ENCODE data around the gene MMP24.
"Not testable (repeated sequence)": the region's sequence is repeated elsewhere in the genome, so short reads cannot be mapped to it uniquely, and the experiment has no call there.

MMP24 gene

GRCh38 chr20:35306931-35307517 lies 80.5 kb downstream of the MMP24 start:
- no peak for DNase-seq (ENCODE audit: low read depth)
- peak; percentile 66 for TF ChIP-seq CTCF (IDR thresholded peaks at IDR 0.05; ENCODE audit: low read depth, low read length, missing control alignments)
- H3K4me3 ChIP-seq (ENCODE audit: low read depth, low read length) = no peak overlapping the region

- TF ChIP-seq CTCF (IDR thresholded peaks at IDR 0.05; ENCODE audit: low read depth, low read length, missing control alignments) = no peak
- DNase-seq (ENCODE audit: low read depth) = no peak
- no peak overlapping the region for H3K4me3 ChIP-seq (ENCODE audit: low read depth, low read length)
Observed at GRCh38 chr20:35307666-35308653, 81.5 kb downstream of the MMP24 start.

GRCh38 chr20:35311409-35311808 lies 84.9 kb downstream of the MMP24 start:
- H3K4me3 ChIP-seq (ENCODE audit: low read depth, low read length) = no peak overlapping the region
- TF ChIP-seq CTCF (IDR thresholded peaks at IDR 0.05; ENCODE audit: low read depth, low read length, missing control alignments) = no peak
- DNase-seq (ENCODE audit: low read depth) = peak; percentile 18

GRCh38 chr20:35311822-35312221 lies 85.3 kb downstream of the MMP24 start:
- H3K4me3 ChIP-seq (ENCODE audit: low read depth, low read length) = no peak overlapping the region
- DNase-seq (ENCODE audit: low read depth) = no peak

GRCh38 chr20:35312318-35312717 lies 85.8 kb downstream of the MMP24 start:
- no peak overlapping the region for H3K4me3 ChIP-seq (ENCODE audit: low read depth, low read length)
- no peak for TF ChIP-seq CTCF (IDR thresholded peaks at IDR 0.05; ENCODE audit: low read depth, low read length, missing control alignments)
- DNase-seq (ENCODE audit: low read depth) = no peak

More at GRCh38 chr20:35311822-35312221, 85.3 kb downstream of the MMP24 start:
- no peak for TF ChIP-seq CTCF (IDR thresholded peaks at IDR 0.05; ENCODE audit: low read depth, low read length, missing control alignments)

GRCh38 chr20:35314816-35315631 lies 88.5 kb downstream of the MMP24 start:
- H3K4me3 ChIP-seq (ENCODE audit: low read depth, low read length) = no peak overlapping the region
- DNase-seq (ENCODE audit: low read depth) = no peak
- TF ChIP-seq CTCF (IDR thresholded peaks at IDR 0.05; ENCODE audit: low read depth, low read length, missing control alignments) = no peak

- DNase-seq (ENCODE audit: low read depth); H3K4me3 ChIP-seq (ENCODE audit: low read depth, low read length): not testable (repeated sequence)
Observed at GRCh38 chr20:35315632-35316020, 89.1 kb downstream of the MMP24 start.
